Suppressor macrophage treated with lipopolysaccharide for 1 hour (primary cell): ENCODE measurements around the gene BFSP1.

Experiments
- DNase-seq, 3 donors: peaks; one replicate each; pipeline ENCODE4 v3.0.0-alpha.2; 2020 to 2022

The BFSP1 gene

DNA sequence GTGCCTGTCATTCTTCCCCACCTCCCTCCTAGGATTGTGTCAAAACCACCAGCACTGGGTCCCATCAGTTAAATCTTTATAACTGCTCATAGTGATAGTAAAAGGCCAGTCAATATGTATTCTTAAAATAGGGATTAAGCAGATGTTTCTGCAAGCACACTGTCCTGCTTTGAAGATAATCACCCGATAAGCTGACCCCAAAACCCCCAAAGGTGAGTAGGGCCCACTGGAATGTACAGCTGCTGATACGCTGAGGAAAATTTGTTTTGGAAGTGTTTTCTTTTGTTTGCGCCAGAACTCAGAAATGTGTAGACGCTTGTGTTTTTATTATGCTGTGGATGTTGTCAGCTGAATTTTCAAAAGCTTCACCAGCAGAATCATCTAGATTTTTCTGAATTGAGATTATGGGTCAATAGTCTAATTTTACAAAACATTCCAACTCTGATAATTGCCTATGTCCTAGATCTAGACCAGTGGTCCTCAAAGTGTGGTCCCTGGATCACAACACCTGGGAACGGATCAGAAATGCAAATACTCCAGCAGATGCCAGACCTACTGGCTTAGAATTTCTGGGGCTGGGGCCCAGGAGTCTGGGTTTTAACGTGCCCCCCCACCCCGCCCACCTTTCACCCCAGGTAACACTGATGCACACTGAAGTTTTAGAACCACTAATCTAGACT is 11.4 kb downstream of the BFSP1 start:
- DNase-seq: no peak

- DNase-seq: peak; percentile 88 to 90 (median 89)
Observed at GRCh38 chr20:17518339-17519052, 12.7 kb downstream of the BFSP1 start.

DNA sequence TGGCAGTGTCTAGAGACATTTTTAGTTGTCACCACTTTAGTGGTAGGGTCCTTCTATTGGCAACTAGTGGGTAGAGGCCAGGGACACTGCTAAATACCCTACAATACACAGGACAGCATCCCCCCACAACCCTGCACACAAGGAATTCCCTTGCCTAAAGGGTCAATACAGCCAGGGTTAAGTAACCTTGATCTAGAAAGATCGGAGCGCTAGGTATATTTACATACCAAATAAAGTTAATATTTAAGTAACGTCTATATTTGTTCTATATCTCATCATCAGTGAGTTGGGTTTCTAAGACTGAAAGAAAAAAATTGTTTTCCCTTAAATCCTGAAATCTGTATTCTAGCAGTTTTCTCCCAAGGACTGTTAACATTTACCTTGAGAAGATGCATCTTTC is 16.1 kb downstream of the BFSP1 start:
- no peak for DNase-seq

DNA sequence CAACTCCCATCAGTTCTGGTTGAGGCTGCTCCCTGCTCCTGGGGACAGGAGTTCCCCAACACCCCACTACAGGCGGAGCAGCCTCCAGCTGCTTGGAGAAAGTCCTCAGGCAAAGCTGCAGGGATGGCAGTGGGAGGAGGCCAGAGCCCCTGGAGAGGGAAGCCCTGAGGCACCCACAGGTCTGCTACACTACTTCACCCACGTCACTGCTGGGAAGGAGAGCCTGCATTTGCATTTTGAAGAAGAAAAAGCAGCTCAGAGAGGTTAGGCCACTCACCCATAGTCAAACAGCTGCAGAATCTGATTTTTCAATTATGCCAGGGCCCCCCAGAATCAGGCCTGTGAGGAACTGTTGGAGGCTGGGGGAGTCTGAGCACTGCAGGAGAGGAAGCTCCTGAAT is 17.2 kb downstream of the BFSP1 start:
- DNase-seq: no peak

- no peak for DNase-seq
Observed at GRCh38 chr20:17511401-17511800, 19.8 kb downstream of the BFSP1 start.

DNA sequence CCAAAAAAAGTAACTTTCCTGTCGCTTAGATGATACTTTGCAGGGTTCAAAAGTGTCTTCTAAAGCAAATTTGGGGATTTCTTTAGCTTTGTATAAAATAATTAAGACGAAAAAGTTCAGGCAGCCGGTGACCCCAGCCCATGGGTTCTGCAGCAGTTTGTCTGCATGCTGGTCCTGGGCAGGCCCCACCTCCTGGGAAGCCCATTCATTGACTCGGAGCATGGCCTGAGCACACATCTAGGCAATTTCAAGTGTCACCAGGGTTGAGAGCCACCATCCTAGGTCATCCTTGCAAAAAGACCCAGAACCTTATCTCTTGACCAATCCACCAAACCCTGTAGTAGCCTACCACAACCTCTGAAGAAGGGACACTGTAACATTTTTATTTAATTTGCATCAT is 20.6 kb downstream of the BFSP1 start:
- DNase-seq: no peak

DNA sequence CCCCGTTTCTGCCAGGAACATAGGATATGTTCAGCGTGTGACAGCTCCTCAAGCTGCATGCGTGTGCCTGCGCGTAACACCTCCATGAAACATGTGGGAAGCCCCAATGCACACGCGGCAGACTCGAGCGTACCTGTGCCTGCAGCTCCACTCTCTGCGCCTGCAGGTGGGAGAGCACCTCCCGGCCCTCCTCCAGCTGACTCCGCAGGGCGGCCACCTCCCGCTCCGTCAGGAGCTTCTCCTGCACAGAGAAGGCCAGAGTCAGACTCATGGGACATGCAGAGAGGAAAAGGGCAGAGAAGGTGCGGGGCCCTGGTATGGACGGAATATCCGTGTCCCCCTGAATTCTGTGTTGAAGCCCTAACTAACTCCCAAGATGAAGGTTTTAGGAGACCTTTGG is 22.4 kb downstream of the BFSP1 start:
- no peak for DNase-seq

GRCh38 chr20:17507531-17507930 is 23.6 kb downstream of the BFSP1 start:
- DNase-seq: no peak

DNA sequence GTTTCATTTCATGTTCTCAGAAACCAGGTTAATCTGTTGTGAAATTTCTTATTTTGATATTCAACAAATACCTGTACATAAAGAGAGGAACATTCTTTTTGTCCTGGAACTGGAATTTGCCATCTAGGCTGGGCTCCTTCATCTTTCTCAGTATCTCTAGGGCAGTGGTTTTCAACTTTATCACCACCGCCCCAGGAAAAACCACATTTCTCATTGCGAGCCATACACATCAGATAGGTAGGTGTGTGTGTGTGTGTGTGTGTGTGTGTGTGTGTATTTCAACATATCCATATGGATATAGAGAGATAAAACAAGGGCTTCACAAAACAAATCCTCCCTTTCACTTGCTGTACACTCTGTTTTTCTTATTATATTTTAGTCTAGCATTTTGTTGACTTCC is 24.1 kb downstream of the BFSP1 start:
- DNase-seq: no peak

DNA sequence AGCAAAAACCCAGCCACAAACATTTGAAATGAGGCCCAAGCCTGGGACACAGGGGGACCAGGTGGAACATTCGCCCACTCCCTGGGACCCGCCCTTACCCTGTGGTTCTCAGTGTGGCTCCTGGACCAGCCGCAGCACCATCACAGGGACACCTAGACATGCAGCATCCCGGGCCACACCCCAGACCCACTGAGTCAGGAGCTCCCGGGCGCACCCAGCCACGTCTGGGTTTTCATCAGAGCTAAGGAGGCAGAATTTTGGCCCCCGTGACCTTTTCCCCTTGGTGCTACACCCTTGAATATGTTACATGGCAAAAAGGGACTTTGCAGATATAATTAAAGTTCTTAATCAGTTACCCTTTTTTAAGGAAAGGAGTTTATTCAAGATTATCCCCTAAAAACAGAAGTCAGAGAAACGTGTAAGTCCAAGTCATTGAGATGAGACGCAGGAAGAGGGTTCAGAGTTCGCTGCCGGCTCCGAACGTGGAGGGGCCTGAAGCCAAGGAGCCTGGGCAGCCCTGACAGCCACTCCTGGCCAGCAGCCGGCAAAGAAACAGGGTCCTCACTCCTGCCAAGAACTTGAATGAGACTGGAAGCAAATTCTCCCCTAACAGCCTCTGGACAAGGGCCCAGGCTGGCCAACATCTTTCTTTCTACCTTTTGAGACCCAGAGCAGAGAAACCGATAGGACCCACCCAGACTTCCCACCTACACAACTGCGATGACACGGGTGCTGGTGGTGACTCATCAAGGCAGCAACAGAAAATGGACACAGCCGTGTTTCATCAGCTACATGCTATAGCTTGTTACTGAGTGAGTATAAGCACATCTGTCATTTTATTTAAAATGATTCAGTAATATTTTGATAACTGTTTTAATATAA is 25.3 kb downstream of the BFSP1 start:
- DNase-seq: peak; percentile 76 to 81 (median 81)

GRCh38 chr20:17504898-17505635 is 26.1 kb downstream of the BFSP1 start:
- peak; percentile 75 to 90 (median 84) for DNase-seq

- DNase-seq: peak in 1 of 3 donors; percentile 5
Observed at GRCh38 chr20:17504066-17504897, 26.9 kb downstream of the BFSP1 start.

GRCh38 chr20:17503301-17504065 is 27.7 kb downstream of the BFSP1 start:
- no peak for DNase-seq

DNA sequence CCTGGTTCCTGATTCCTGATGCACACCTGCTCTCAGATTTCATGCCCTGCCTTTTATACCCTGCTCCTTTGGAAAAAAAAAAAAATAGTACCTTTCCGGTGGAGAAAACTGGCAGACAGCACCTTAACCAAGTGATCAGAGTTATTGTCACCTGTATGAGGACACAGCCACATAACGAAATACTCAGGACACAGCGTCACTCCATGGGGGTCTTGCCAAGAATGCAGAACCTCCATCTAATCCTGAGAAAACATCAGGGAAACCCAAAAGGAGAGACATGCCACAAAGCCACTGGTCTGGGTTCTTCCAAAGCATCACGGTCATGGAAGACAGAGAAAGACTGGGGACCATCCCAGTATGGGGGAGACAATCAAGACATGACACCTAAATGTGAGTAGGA is 29.1 kb downstream of the BFSP1 start:
- DNase-seq: no peak

- no peak for DNase-seq
Observed at GRCh38 chr20:17501701-17502100, 29.5 kb downstream of the BFSP1 start.

DNA sequence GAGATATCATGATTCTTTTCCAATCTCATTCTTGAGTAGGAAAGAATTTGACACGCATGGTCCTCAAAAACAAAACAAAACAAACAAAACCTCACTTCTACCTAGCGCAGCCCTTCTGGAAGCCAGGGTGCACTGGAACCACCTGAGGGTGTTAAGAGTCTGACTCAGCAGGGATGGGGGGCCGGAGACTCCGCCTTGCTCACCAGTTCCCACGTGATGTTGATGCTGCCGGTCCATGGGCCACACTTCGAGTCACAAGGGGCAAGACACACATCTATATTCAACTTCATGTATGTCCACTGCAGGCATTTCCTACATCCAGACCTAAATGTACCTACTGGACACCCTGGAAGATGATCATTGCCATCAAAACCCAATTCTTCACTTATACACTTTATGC is 30.4 kb downstream of the BFSP1 start:
- no peak for DNase-seq

DNA sequence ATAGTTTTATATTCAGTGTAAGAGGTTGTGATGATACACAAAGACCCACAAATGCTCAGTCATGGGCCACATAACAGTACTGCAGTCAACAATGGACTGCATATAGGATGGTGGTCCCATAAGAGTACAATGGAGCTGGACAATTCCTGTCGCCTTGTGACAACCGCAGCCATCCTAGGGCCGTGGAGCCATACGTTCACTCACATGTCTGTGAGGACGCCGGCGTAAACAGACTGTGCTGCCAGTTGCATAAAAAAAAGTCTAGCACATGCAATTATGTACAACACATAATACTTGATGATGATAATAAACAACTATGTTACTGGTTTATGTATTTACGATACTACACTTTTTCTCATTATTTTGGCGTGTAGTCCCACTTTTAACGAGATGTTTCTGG is 30.9 kb downstream of the BFSP1 start:
- no peak for DNase-seq

- no peak for DNase-seq
Observed at GRCh38 chr20:17499041-17499440, 32.1 kb downstream of the BFSP1 start.

DNA sequence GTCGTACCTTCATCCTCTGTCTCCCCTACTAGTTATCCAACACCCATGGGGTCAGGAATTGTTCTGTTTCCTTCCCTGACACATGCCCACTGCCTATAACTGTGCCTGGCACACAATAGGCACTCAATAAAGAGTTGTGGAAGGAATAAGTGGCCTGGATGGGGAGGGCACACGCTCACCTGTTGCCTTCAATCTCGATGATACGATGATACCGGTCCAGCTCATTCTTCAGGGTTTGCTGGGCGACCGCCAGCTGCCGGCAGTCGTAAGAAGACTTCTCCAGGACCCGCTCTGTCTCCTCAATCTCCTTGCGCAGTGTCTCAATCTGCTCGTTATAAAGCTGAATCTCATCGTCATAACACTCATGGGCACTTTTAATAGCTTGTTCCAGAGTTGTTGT is 32.5 kb downstream of the BFSP1 start:
- DNase-seq: no peak

DNA sequence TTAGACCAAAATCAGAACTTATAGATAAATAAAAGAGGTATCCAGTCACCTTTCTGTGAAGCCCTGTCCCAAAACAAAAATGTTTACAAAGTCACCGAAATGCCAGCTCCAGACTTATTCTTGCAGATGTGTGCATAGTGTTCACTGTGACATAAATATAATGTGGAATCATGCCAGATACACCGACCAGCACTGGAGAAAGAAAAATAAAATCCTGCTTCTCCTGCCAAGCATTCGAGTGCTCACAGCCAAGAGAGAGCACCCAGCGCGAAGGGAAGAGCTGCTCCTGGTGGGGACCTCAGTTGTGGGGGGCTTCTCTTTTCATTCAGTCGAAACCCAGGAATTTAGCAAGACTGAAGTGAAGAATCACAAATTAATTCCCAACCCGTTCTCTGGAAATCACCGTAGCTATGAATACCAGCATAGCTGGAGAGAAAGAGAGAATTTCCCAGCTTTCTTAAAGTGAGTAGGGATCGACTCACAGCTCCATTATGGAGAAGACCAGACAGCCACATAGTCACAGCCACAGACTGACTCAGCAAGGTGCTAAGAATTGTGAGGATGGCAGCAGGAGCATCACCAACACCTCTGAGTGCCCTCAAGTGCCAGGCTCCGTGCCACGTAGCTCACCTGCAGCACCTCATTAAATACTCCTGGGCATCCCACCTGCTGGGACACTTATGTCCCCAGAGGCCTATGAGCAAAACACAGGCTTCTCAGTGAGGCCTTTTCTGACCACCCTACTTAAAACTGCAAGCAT is 33.2 kb downstream of the BFSP1 start:
- DNase-seq: no peak
